IMR-90 (cell line): Measurements from ENCODE around the gene SLC2A10. TPM values are rescaled to one million over a fixed set of nuclear protein-coding genes. Genes with fewer than 3 reads are reported as not detected.

Source experiments
- ATAC-seq: fragments of 200-7000 bp; cut with Tn5 transposase; 2 replicates; pipeline ENCODE4 v1.9.1; 2020; ENCODE audit warnings: low read depth, mild to moderate bottlenecking, moderate library complexity
- BruUV-seq: library from RNA; stranded (reverse); fragments of 400-500 nt; replicated peaks from 2 replicates; lab custom pipeline; 2021; lab: Mats Ljungman, UMichigan
- CTCF ChIA-PET: fragments of 300-600 bp; formaldehyde crosslinking; extraction: SDS; loops from one replicate; lab custom pipeline; 2021; ENCODE audit warnings: antibody characterized with exemption; lab: Yijun Ruan, JAX
- POLR2A ChIA-PET: fragments of 300-600 bp; sonication (Branson Sonifier 250); formaldehyde crosslinking; loops from one replicate; lab custom pipeline; 2022; ENCODE audit warnings: antibody characterized with exemption; ENCODE audit not compliant: unreplicated experiment; lab: Charles Lee
- DNase-seq: peaks from one replicate; pipeline ENCODE4 v3.0.0; 2013
- H2AFZ ChIP-seq: replicated peaks from 2 replicates; pipeline ENCODE3; 2013; ENCODE audit warnings: low read length, mild to moderate bottlenecking; ENCODE audit not compliant: poor library complexity
- H2AK5ac ChIP-seq: 2 replicates; pipeline ENCODE4 v1.6.1; 2013; ENCODE audit warnings: low read depth, low read length, inconsistent platforms
- H2AK9ac ChIP-seq: replicated peaks from 2 replicates; pipeline ENCODE3; 2013; ENCODE audit warnings: mild to moderate bottlenecking, low read depth, low read length, moderate library complexity; ENCODE audit not compliant: poor library complexity
- H2BK120ac ChIP-seq: 2 replicates; pipeline ENCODE4 v1.6.1; 2013; ENCODE audit warnings: low read depth, low read length, inconsistent platforms
- H2BK15ac ChIP-seq: 3 replicates; pipeline ENCODE4 v1.6.1; 2013; ENCODE audit warnings: low read depth, low read length, inconsistent platforms
- H2BK20ac ChIP-seq: 2 replicates; pipeline ENCODE4 v1.6.1; 2013; ENCODE audit warnings: low read depth, mild to moderate bottlenecking, inconsistent platforms, low read length, moderate library complexity
- H2BK5ac ChIP-seq: 2 replicates; pipeline ENCODE4 v1.6.1; 2013; ENCODE audit warnings: mild to moderate bottlenecking, low read depth, low read length, inconsistent platforms; ENCODE audit not compliant: poor library complexity, severe bottlenecking
- H3K14ac ChIP-seq: replicated peaks from 2 replicates; pipeline ENCODE4 v1.6.1; 2013; ENCODE audit warnings: low read depth, low read length, inconsistent platforms
- H3K18ac ChIP-seq: 2 replicates; pipeline ENCODE4 v1.6.1; 2013; ENCODE audit warnings: low read depth, low read length, control low read depth
- H3K23ac ChIP-seq: 2 replicates; pipeline ENCODE4 v1.6.1; 2013; ENCODE audit warnings: low read depth, low read length, inconsistent platforms
- H3K27ac ChIP-seq: 2 replicates; pipeline ENCODE4 v1.5.1; 2013; ENCODE audit warnings: mild to moderate bottlenecking, control low read depth, low read length; ENCODE audit not compliant: insufficient read depth
- H3K27me3 ChIP-seq: 2 replicates; pipeline ENCODE4 v1.6.1; 2013; ENCODE audit warnings: low read length; ENCODE audit not compliant: control insufficient read depth, insufficient read depth
- H3K36me3 ChIP-seq: 2 replicates; pipeline ENCODE4 v1.6.1; 2013; ENCODE audit warnings: low read length, mixed read lengths; ENCODE audit not compliant: control insufficient read depth, insufficient read depth
- H3K4ac ChIP-seq: 2 replicates; pipeline ENCODE4 v1.6.1; 2013; ENCODE audit warnings: low read depth, low read length, inconsistent platforms
- H3K4me1 ChIP-seq: 2 replicates; pipeline ENCODE4 v1.6.1; 2013; ENCODE audit warnings: low read length, mixed read lengths; ENCODE audit not compliant: control insufficient read depth, insufficient read depth
- H3K4me2 ChIP-seq: 2 replicates; pipeline ENCODE4 v1.6.1; 2013; ENCODE audit warnings: low read depth, mild to moderate bottlenecking, control low read depth, low read length, moderate library complexity
- H3K4me3 ChIP-seq: 2 replicates; pipeline ENCODE4 v1.5.1; 2013; ENCODE audit warnings: low read depth, mild to moderate bottlenecking, control low read depth, low read length, moderate library complexity; ENCODE audit not compliant: insufficient read depth
- H3K56ac ChIP-seq: 2 replicates; pipeline ENCODE4 v1.6.1; 2013; ENCODE audit warnings: low read length, inconsistent platforms; ENCODE audit not compliant: insufficient read depth; ENCODE audit errors: extremely low read depth
- H3K79me1 ChIP-seq, 2 experiments: 2 replicates each; pipeline ENCODE4 v1.6.1; 2013; ENCODE audit warnings: low read length in 2 of 2, inconsistent platforms in 1 of 2, low read depth in 1 of 2
- H3K9ac ChIP-seq: 2 replicates; pipeline ENCODE4 v1.6.1; 2013; ENCODE audit warnings: low read depth, low read length, control low read depth
- H3K9me1 ChIP-seq: 2 replicates; pipeline ENCODE4 v1.6.1; 2013; ENCODE audit warnings: low read length, inconsistent platforms; ENCODE audit not compliant: insufficient read depth
- H3K9me3 ChIP-seq: 2 replicates; pipeline ENCODE4 v1.6.1; 2013; ENCODE audit warnings: low read length; ENCODE audit not compliant: control insufficient read depth, insufficient read depth
- H4K20me1 ChIP-seq: 2 replicates; pipeline ENCODE4 v1.6.1; 2013; ENCODE audit warnings: low read length, inconsistent platforms; ENCODE audit not compliant: insufficient read depth
- H4K5ac ChIP-seq: 2 replicates; pipeline ENCODE4 v1.6.1; 2013; ENCODE audit warnings: mild to moderate bottlenecking, low read depth, low read length, control low read depth
- H4K8ac ChIP-seq, 2 experiments: 2 replicates each; pipeline ENCODE4 v1.6.1; 2013; ENCODE audit warnings: low read depth in 2 of 2, low read length in 2 of 2, control low read depth in 1 of 2, inconsistent platforms in 1 of 2
- H4K91ac ChIP-seq: 2 replicates; pipeline ENCODE4 v1.6.1; 2013; ENCODE audit warnings: low read depth, low read length, inconsistent platforms; ENCODE audit not compliant: insufficient read depth
- CEBPB ChIP-seq: IDR thresholded peaks from 2 replicates; pipeline ENCODE4 v1.6.1; 2012; ENCODE audit warnings: low read depth, low read length, improper control_type of control experiment
- CHD1 ChIP-seq: IDR thresholded peaks from 2 replicates; pipeline ENCODE4 v1.6.1; 2012; ENCODE audit warnings: low read depth, low read length, improper control_type of control experiment
- FOS ChIP-seq: fragments of 150-350 bp; IDR thresholded peaks from 2 replicates; pipeline ENCODE4 v1.6.1; 2016; ENCODE audit warnings: low read depth, low read length
- MAFK ChIP-seq: IDR thresholded peaks from 2 replicates; pipeline ENCODE4 v1.6.1; 2012; ENCODE audit warnings: low read depth, low read length, improper control_type of control experiment
- MAZ ChIP-seq: IDR thresholded peaks from 2 replicates; pipeline ENCODE4 v1.6.1; 2012; ENCODE audit warnings: low read depth, mild to moderate bottlenecking, low read length, improper control_type of control experiment, moderate library complexity, borderline replicate concordance
- MXI1 ChIP-seq: IDR thresholded peaks from 2 replicates; pipeline ENCODE4 v1.6.1; 2012; ENCODE audit warnings: low read depth, mild to moderate bottlenecking, low read length, moderate library complexity, borderline replicate concordance
- POLR2A ChIP-seq: IDR thresholded peaks from 2 replicates; pipeline ENCODE4 v1.6.1; 2012; ENCODE audit warnings: mild to moderate bottlenecking, low read depth, low read length
- RCOR1 ChIP-seq: IDR thresholded peaks from 2 replicates; pipeline ENCODE4 v1.6.1; 2012; ENCODE audit warnings: mild to moderate bottlenecking, low read length, improper control_type of control experiment; ENCODE audit not compliant: insufficient replicate concordance
- RFX5 ChIP-seq: IDR thresholded peaks from 2 replicates; pipeline ENCODE4 v1.8.0; 2012; ENCODE audit warnings: low read depth, mild to moderate bottlenecking, low read length, moderate library complexity
- WGBS, 2 experiments: methylation state at CpG; one replicate each; pipeline versions ENCODE4 v1.1.5 to v1.1.7; 2013; ENCODE audit warnings: missing lambda C conversion rate in 2 of 2; ENCODE audit not compliant: insufficient read length in 1 of 2; ENCODE audit errors: extremely low coverage in 2 of 2; 5-methylcytosine and 5-hydroxymethylcytosine counted together
- dilution Hi-C: fragments of 300-500 bp; cut with HindIII; formaldehyde crosslinking; loops from one replicate; pipeline ENCODE4 v1.14.3; 2018; ENCODE audit warnings: low sequenced_read_pairs; ENCODE audit not compliant: unreplicated experiment
- in situ Hi-C: fragments of 300-500 bp; cut with MboI; formaldehyde crosslinking; loops from 3 replicates; pipeline ENCODE4 v1.14.3; 2019; ENCODE audit warnings: low sequenced_read_pairs, inconsistent platforms, mixed read lengths
- intact Hi-C: fragments of 100-400 bp; cut with micrococcal nuclease; formaldehyde crosslinking; loops from 2 replicates; pipeline ENCODE4 v1.10.0; 2022
- polyA plus RNA-seq, 3 experiments: library from polyadenylated mRNA; depleted of rRNA; stranded (reverse); fragments of >200 nt; gene quantifications; 2 replicates each; pipeline ENCODE4 v1.2.3, GENCODE V29; 2012; ENCODE audit warnings: low replicate concordance in 1 of 3
- total RNA-seq: library from RNA; depleted of rRNA; stranded (reverse); fragments of >200 nt; gene quantifications from 2 replicates; pipeline ENCODE4 v1.2.3, GENCODE V29; 2012
- TF ChIP-seq, protein P1 (sequence below): fragments of 150-350 bp; IDR thresholded peaks from 2 replicates; pipeline ENCODE4 v1.6.1; 2016; ENCODE audit warnings: low read depth, mild to moderate bottlenecking, low read length, moderate library complexity, borderline replicate concordance

The SLC2A10 gene
- total and polyA plus RNA-seq, 2 of the 4 experiments (the other 2 are of a cell fraction) = 15.2 to 22.0 TPM

DNA sequence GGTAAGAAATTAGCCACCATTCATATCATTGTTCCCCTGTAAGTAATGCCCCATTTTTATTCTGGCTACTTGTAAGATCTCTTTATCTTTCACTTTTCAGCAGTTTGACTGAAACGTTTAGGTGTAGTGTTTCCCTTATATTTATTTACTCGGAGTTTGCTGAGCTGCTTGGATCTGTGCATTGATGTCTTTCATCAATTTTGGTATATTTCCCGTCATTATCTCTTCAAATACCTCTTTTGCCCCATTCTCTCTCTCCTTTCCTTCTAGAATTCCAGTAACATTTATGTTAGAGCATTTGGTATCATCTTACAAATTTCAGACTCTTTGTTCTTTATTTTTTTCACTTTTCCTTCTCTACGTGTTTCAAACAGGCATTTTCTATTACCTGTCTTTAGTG, 49.0 kb upstream of the SLC2A10 start:
- no peaks in the 10 kb centered on the region for H3K9me3 ChIP-seq
- H4K20me1 ChIP-seq = no peaks in the 10 kb centered on the region
- H2AK9ac ChIP-seq = no peak overlapping the region
- H3K23ac ChIP-seq = no peak overlapping the region
- TF ChIP-seq, protein P1, sequence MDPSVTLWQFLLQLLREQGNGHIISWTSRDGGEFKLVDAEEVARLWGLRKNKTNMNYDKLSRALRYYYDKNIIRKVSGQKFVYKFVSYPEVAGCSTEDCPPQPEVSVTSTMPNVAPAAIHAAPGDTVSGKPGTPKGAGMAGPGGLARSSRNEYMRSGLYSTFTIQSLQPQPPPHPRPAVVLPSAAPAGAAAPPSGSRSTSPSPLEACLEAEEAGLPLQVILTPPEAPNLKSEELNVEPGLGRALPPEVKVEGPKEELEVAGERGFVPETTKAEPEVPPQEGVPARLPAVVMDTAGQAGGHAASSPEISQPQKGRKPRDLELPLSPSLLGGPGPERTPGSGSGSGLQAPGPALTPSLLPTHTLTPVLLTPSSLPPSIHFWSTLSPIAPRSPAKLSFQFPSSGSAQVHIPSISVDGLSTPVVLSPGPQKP = no peak
- TF ChIP-seq POLR2A (no peak), CHD1 (no peak), MAZ (no peak), MXI1 (no peak), CEBPB (no peak), FOS (no peak), MAFK (no peak), RCOR1 (no peak), RFX5 (no peak)
- POLR2A ChIA-PET = no interaction called here
- no peak overlapping the region for H3K4me2 ChIP-seq
- H3K9me1 ChIP-seq = no peaks in the 10 kb centered on the region
- H2AFZ ChIP-seq = no peak overlapping the region
- no peak overlapping the region for H4K5ac ChIP-seq
- H2BK20ac ChIP-seq = no peak overlapping the region
- no peak overlapping the region for H3K18ac ChIP-seq
- no peak overlapping the region for H3K14ac ChIP-seq
- intact Hi-C loops = no loop called here
- H3K36me3 ChIP-seq = no peaks in the 10 kb centered on the region; the same call in 1 of the 2 replicates
- H2BK5ac ChIP-seq = no peak overlapping the region
- no TSS peak for BruUV-seq
- in situ Hi-C loops = no loop called here
- no peak overlapping the region for H2BK120ac ChIP-seq
- ATAC-seq (no peak), DNase-seq (no peak)
- no peak overlapping the region for H3K27ac ChIP-seq
- WGBS, 2 experiments = no CpG with 5 or more reads among the region's 4 CpGs
- H4K91ac ChIP-seq = no peak overlapping the region
- no peak overlapping the region for H2BK15ac ChIP-seq
- no peak overlapping the region for H3K9ac ChIP-seq
- H3K56ac ChIP-seq = no peak overlapping the region
- no peaks in the 10 kb centered on the region for H3K79me1 ChIP-seq
- dilution Hi-C loops = no loop called here
- CTCF ChIA-PET = no interaction called here
- H3K4me3 ChIP-seq = no peak overlapping the region
- H3K27me3 ChIP-seq = no peaks in the 10 kb centered on the region
- H4K8ac ChIP-seq = no peak overlapping the region
- H3K4ac ChIP-seq = no peak overlapping the region
- H3K4me1 ChIP-seq = no peaks in the 10 kb centered on the region
- H2AK5ac ChIP-seq = no peak overlapping the region
